HS-27A (cell line): ENCODE data around the gene ARFGAP2.
"Not testable (repeated sequence)": the region's sequence is repeated elsewhere in the genome, so short reads cannot be mapped to it uniquely, and the experiment has no call there.

Experiments
- DNase-seq: peaks from one replicate; pipeline ENCODE4 v3.0.0-alpha.2; 2012; ENCODE audit warnings: low read depth, missing footprints

ARFGAP2 gene

GRCh38 chr11:47148270-47148669 lies 28.4 kb downstream of the ARFGAP2 start:
- no peak for DNase-seq

- DNase-seq, result no peak
Observed at GRCh38 chr11:47147681-47148080, 29.0 kb downstream of the ARFGAP2 start.

GRCh38 chr11:47147250-47147649 lies 29.4 kb downstream of the ARFGAP2 start:
- DNase-seq, result no peak

GRCh38 chr11:47144541-47144940 lies 32.1 kb downstream of the ARFGAP2 start:
- no peak for DNase-seq

GRCh38 chr11:47143322-47143721 lies 33.4 kb downstream of the ARFGAP2 start:
- no peak for DNase-seq

- no peak for DNase-seq
Observed at GRCh38 chr11:47139878-47140277, 36.8 kb downstream of the ARFGAP2 start.

- no peak for DNase-seq
Observed at GRCh38 chr11:47137476-47137875, 39.2 kb downstream of the ARFGAP2 start.

- no peak for DNase-seq
Observed at GRCh38 chr11:47136921-47137320, 39.8 kb downstream of the ARFGAP2 start.

GRCh38 chr11:47136327-47136726 lies 40.4 kb downstream of the ARFGAP2 start:
- DNase-seq, result no peak

GRCh38 chr11:47132981-47133380 lies 43.7 kb downstream of the ARFGAP2 start:
- no peak for DNase-seq

- DNase-seq, result no peak
Observed at GRCh38 chr11:47132490-47132889, 44.2 kb downstream of the ARFGAP2 start.

GRCh38 chr11:47131136-47131535 lies 45.5 kb downstream of the ARFGAP2 start:
- no peak for DNase-seq

GRCh38 chr11:47130543-47130942 lies 46.1 kb downstream of the ARFGAP2 start:
- no peak for DNase-seq

GRCh38 chr11:47127213-47127612 lies 49.5 kb downstream of the ARFGAP2 start:
- no peak for DNase-seq

GRCh38 chr11:47125083-47125482 lies 51.6 kb downstream of the ARFGAP2 start:
- no peak for DNase-seq

- DNase-seq, result no peak
Observed at GRCh38 chr11:47124675-47125074, 52.0 kb downstream of the ARFGAP2 start.

GRCh38 chr11:47123094-47123493 lies 53.6 kb downstream of the ARFGAP2 start:
- no peak for DNase-seq

- DNase-seq, result no peak
Observed at GRCh38 chr11:47121731-47122130, 54.9 kb downstream of the ARFGAP2 start.

- DNase-seq, result no peak
Observed at GRCh38 chr11:47121056-47121455, 55.6 kb downstream of the ARFGAP2 start.

GRCh38 chr11:47118958-47119688 lies 57.6 kb downstream of the ARFGAP2 start:
- DNase-seq, result not testable (repeated sequence)
